GM10266 (cell line): ENCODE measurements around the gene FBXO42.

ENCODE experiments used
- DNase-seq: peaks from one replicate; pipeline ENCODE4 v3.0.0; 2012; ENCODE audit errors: extremely low spot score
- TF ChIP-seq, protein P1 (sequence below): IDR thresholded peaks from 2 replicates; pipeline ENCODE4 v1.5.1; 2012; ENCODE audit warnings: mild to moderate bottlenecking, low read depth; ENCODE audit not compliant: control insufficient read depth, insufficient read depth; ENCODE audit errors: missing control alignments

The FBXO42 gene

DNA sequence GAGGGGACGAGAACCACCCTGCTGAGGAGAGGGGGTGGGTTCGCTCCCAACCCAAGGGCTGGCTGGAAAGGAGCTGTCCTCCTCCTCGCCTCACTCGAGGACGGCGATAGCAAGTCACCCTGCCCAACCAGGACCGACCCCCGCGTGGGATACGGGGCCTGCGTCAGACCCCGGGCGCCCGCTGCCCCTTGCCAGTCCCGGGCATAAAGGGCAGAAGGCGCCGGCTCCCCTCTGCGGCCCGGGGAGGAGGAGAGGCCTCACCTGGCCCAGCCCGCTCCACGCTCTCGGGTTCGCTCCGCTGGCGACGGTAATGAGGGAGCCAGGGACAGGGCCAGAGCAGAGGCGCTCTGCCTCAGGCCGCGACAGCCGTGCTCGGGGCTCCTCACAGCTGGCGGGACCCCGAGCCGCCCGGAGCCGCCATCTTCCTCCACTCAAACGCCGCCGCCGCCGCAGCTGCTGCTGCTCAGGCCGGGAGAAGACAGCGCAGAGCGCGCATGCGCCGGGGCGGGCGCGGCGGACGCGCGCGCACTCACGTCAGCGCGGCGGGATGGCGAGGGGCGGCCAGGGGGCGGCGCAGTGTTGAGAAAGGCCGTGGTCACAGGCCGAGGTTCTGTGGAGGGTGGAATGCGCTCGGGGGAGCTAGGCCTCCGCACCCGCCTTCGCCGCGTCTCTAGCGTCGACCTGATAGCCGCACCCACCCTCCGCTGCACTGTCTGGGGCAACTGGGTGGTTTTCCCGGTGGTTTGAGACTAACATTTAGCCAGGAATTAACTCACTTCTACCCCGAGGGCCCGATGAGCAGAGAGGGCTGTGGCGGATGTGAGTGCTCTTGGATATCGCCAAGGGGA, at the start of gene FBXO42:
Gene FBXO42, minus strand, starts transcription at position 487 of the 848 bp plus-strand sequence. CDS start 37,062 bp downstream, outside the sequence.
- TF ChIP-seq, protein P1, sequence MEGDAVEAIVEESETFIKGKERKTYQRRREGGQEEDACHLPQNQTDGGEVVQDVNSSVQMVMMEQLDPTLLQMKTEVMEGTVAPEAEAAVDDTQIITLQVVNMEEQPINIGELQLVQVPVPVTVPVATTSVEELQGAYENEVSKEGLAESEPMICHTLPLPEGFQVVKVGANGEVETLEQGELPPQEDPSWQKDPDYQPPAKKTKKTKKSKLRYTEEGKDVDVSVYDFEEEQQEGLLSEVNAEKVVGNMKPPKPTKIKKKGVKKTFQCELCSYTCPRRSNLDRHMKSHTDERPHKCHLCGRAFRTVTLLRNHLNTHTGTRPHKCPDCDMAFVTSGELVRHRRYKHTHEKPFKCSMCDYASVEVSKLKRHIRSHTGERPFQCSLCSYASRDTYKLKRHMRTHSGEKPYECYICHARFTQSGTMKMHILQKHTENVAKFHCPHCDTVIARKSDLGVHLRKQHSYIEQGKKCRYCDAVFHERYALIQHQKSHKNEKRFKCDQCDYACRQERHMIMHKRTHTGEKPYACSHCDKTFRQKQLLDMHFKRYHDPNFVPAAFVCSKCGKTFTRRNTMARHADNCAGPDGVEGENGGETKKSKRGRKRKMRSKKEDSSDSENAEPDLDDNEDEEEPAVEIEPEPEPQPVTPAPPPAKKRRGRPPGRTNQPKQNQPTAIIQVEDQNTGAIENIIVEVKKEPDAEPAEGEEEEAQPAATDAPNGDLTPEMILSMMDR = peak; percentile 67
- DNase-seq = peak; percentile 93

DNA sequence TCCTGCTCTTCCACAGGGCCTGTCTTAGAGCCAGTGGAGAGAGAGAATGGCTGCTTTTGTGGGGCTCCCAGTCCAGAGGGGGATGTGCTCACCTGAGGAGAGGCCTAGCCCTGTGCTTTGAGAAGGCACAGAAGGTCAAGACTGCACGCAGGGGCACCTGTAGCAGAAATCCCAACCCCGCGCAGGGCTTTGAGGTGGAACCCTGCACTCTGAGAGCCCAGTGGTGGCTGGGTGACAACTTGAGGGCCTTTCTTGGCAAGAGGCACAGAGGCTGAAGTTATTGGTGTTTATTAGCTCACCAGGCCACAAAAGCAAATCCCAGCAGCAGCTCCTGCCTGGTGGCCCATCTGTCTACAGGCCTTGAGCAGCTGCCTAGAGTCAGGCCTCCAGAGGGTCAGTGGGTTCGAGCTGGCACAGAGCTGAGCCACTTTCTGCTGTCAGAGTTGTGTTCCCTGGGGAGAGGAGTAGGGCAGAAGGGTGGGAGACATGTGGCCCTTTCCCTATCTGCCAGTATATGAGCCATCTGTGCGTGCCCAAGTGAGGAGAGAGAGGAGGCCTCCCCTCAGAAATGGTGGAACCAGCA, 46.2 kb upstream of the FBXO42 start:
- TF ChIP-seq, protein P1 = no peak
- no peak for DNase-seq

DNA sequence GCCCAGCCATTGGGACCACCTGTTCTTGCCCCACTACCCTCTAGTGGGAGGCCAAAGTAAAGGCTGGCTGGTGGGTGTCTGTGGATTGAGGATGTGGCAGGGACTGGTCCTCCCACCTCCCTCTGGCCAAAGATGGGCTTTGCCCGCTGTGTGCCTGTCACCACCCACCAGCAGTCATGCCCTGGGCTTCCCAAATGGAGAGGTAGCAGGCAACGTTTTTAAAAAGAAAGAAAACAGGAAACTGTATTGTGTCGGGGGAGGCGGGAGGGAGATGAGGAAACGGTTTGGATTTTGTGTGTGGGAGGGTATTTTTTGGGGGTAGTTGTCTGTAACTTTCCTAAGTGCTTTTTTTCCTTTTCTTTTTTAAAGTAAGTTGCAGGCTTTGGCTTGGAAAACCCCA, 44.8 kb upstream of the FBXO42 start:
- no peak for DNase-seq
- TF ChIP-seq, protein P1 = no peak

- TF ChIP-seq, protein P1 = no peak
- DNase-seq = no peak
These were observed 44.3 kb upstream of the FBXO42 start for GRCh38 chr1:16396591-16396990.

DNA sequence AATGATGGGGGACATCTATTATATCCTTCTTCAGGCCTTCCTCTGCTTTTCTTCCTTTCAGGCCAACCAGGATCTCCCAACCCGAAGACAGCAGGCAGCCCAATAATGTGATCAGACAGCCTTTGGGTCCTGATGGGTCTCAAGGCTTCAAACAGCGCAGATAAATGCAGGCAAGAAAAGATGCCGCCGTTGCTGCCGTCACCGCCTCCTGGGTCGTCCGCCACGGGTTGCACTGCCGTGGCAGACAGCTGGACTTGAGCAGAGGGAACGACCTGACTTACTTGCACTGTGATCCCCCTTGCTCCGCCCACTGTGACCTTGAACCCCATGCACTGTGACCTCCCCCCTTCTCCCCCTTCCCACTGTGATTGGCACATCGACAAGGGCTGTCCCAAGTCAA, 42.7 kb upstream of the FBXO42 start:
- DNase-seq = no peak
- TF ChIP-seq, protein P1 = no peak

GRCh38 chr1:16393570-16394521, 41.6 kb upstream of the FBXO42 start:
- no peak for DNase-seq
- TF ChIP-seq, protein P1 = no peak
